Stimulated activated CD8-positive, alpha-beta memory T cell treated with anti-CD3 and anti-CD28 coated beads, Interleukin-15, amount 100 ng/mL, for 24 hours (primary cell): ENCODE results near the gene MTMR12.

Experiments used
- DNase-seq: peaks from one replicate; pipeline ENCODE4 v3.0.0-alpha.2; 2020; ENCODE audit warnings: low read depth

The MTMR12 gene

DNA sequence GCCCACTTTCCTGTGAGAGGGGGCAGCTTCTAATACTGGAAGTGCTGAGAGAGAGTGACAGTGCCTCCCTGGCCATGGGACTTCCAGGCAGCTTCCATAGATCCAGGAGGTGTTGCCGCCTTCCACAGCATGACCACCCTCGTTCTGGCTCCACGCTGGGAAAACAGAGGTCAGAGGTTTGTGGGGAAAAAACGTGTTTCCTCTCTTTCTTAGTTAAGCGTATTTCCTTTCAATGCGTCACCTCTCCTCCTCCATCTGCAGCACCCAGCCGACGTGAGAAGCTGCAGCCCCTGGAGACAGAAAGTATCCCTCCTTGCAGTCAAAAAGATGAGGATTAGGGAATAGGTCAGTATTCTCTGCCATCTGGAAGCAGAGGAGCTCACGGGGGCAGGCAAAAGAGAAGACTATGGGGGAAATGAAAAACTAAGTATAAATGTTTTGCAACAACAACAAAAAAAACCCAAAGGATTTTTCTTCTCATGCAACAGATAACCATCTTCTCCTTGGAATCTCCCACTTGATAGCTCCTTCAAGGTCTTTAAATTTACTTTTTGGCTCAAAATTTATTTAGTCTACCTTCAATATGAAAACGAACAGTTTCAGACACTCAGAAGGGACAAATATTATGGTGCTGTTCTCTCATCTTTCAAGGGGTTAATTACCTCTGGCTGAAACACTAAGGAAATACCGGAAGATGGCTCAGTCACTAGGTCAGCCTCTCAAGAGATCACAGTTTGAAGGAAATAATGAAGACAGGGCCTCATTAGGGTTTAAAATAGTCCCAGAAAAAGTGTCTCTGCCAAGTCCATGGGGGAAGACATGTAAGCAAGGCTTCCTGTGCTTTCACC, 38.0 kb downstream of the MTMR12 start:
- DNase-seq, result no peak

DNA sequence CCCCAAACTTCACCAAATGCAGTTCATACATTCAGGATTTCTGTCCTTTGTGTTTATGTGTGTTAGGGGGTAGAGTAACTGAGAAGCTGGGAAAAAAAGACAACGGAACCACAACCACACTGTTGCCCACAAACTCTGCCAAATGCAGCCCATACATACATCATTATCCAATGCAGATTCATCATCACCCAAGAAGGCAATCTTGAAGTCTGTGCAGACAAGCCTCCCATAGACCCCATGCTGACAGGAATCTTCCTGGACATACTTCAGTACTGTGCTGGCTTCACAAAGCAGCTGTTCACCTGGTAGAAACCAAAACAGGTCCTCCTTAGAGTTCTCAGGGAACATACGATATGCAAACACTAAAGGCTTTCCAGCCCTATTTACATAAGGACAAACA, 38.9 kb downstream of the MTMR12 start:
- no peak for DNase-seq

DNA sequence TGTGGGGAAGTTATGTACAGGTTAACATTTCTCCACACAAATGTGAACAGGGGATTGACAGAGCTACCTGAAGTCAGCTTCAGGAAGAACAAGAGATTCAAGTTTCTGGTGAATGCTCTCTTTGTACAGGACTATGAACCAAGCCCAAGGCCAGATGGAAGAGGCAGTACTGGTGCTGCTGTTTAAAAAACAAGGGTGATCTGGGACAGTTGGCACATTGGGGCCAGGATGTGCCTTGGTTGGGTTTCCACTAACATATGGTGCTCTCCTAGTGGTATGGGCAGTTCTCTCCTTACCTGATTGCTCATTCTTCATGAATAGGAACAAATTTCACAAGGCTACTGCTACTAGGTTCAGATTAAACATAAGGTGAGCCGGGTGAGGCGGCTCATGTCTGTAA, 40.0 kb downstream of the MTMR12 start:
- DNase-seq, result no peak

DNA sequence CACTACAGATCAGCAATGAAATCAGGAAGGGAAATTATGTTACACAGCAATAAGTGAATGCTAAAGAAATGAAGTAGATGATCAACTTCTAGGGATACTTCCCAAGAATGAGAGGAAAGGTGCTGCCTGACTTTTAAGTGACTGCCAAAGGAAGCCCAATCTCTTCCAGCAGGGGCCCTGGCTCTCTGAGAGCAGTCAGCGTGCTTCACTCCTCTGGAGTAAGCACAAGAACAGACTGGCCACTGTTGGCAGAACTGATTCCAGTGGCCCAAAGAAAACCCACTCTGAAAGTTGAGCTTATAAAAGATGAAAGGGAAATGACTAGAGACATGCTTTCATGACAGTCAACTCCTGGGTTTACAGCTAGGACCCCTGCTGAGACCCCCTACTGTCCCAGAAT, 41.8 kb downstream of the MTMR12 start:
- no peak for DNase-seq

DNA sequence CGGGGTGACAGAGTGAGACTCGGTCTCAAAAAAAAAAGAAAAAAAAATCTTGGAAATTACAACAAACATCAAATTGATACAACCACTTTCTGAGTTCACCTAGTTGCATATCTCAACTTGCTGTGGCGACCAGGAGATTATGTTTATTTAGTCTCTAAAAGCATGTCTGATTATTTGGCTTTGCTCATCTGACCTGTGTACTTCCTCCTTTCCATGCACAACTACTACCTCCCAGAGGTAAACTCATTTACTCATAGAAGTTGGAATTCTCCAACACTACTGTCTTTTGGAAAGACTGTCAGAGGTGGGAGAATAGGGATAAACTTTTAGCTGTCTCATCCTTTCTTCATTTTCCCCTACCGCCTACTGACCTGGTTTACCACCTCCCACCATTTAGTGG, 42.6 kb downstream of the MTMR12 start:
- DNase-seq, result no peak

DNA sequence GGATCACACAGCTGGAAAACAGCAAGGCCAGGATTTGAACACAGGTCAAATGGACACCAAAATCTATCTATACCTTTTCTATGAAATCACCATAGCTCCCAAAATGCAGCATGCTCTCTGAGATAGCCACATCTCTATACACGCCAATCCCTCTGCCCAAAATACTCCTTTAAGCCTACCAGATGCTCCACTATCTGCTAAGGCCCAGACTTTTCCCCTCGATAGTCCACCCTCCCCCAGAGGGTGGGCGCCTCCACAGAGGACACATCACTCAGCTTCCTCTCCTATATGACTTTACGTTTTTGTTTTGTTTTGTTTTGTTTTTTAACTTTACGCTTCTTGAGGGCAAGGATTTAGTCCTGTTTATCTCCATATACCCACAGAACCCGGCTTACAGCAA, 46.8 kb downstream of the MTMR12 start:
- DNase-seq, result no peak

DNA sequence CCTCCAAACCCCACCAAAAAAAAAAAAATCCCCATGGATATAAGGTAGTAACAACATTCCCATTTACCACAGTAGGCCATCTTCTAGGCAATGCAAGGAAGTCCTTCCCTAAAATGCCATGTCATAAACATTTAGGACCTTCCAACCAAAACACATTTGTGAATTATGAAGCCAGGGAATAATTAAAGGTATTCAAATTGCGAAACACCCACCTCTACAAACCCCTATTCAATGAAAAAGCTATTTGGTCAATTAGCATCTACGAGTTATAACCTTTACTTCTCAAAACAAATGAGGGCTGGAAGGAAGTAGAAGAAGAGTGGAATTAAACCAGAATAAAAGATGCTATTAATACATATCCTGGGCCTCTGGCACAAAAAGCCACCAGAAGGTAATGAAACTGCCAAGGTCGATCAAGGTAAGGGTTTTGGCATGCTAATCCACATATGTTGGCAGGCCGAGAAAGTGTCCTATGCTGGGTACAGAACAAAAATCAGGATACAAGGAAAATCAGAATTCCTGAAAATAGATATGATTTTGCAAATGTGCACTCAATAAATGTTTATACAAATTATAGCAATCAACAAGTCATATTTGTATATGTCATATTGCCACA, 47.7 kb downstream of the MTMR12 start:
- no peak for DNase-seq

DNA sequence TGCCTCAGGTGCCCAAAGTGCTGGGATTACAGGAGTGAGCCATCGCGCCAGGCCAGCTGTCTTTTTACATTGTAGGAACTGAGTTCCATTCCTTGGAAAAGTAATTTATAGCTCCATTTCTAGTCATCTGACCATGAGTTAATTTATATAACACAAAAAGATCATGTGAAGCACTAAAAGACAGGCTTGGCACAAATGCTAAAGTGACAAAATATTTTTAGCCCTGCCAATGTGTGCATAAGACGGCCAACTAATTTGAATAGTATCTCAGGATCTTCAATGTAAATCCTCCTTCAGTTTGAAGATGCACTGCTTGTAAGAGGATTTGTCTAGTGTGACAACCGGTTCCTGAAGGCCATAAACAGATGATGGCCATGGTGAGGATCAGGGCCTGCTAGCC, 49.1 kb downstream of the MTMR12 start:
- no peak for DNase-seq

DNA sequence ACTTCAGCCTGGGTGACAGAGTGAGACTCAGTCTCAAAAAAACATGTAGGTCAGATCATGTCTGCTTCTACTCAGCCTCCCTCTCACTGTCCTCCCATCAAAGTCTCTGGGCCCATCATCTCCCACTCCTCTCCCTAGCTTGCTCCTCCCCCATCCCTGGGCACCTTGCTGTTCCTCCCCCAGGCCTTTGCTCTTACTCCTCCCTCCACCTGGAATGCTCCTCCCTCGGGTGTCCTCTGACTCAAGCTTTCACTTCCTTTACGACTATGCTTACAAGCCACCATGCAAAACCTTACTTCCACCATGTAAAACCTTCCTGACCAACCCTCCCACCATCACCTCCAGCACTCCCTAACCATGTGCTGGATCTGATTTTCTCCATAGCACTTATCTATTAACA, 51.5 kb downstream of the MTMR12 start:
- DNase-seq, result no peak

DNA sequence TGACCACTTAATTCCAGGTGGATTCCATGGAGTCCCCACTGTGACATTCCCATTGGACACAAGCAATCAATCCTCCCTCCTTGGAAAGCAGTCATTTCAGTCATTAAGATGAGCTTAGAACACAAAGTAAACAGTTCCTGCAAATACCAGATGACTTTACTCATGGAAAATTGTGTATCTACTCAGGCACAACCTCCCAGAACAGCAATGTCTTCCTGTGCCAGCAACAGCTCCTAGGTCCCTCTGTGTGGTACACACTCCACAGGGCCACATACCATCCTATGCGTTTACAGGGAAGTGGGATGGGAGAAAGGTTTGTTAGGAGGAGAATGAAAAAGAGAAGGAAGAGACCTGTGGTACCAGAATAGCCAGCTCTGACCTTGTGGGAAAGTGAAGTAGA, 53.7 kb downstream of the MTMR12 start:
- DNase-seq, result no peak

DNA sequence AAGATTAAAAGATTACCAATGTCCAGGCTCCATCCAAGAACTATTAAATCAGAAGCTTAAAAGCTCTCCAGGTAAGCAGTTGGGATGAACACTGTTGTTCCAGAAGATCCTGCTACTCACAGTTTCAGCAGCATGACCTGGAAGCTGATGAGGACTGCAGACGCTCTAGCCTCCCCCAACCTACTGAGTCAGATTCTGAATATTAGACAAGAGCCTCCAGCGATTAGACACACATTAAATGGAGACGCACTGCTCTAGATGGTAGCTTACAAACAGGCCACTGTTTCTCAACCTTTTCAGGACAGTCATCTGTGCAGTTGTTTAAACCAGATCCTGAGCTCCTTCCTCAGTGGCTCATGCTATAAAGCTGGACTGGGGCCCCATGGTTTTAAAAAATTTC, 54.3 kb downstream of the MTMR12 start:
- no peak for DNase-seq

DNA sequence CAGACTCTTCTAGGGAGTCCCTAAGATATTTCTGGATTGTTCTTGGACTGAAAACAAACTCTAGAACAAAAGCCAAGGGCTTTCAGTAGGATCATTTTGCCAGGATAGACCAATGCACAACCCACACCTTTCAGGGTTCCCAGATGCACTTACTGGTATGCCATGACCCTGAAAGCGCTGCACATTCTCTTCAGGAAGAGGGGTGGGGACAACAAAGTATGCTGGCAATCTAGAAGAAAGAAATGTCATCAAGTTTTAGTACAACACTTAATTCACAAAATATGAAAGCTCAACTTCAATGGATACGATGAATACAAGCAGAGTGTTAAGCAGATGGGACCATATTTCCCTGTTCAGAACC, 57.2 kb downstream of the MTMR12 start:
- no peak for DNase-seq

DNA sequence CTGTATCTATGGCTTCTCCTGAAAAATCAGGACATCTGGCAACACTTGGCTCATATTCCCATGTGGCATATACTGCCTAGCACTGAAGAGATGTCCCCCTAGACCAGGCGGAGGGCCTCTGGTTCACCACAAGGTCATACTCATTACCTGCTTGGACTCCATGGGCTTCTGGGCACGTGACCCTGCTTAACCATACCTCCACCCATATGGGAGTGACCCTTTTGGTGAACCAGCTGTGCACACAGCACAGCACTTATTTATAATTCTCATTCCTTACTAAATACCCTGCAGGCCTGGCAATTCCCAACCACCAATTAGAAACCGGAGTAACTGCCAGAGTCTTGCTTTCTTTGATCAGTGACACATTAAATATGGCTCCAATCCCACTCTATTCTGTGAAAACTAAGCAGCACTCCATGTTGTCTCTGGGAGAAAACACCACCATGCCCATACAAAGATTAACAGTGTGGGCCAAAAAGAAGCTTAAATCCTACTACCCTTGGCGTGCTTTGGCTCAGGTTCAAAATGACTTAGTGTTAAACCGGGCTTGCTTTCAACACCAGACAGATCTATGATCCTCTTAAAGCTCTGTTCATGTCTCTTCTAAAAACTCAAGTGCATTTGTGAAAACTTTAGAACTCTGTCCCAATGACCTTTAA, 57.7 kb downstream of the MTMR12 start:
- no peak for DNase-seq

DNA sequence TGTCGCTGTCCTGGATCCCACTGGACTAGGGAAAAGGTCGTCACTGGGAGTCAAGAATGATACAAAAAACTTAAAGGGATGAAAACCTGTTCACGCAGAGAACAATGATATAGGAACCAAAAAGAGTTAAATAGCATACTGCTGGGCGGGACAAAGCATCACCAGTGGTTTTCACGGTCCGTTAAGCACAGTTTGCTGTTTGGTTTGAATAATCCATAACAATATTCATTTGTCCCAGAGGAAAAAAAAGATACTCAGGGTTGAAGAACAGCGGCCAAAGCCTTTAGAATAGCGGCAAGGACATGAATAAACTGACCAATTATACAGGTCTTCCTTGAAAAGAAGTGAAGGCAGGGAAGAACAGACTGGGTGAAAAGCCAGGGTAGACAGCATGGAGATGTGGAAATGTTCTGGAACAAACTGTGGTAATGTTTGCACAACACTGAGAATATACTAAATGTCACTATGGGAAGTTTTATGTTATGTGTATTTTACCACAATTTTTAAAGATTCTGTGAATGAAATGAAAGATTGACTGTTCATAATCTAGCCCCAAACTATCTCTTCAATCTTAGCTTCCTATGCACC, 60.8 kb downstream of the MTMR12 start:
- DNase-seq, result no peak

DNA sequence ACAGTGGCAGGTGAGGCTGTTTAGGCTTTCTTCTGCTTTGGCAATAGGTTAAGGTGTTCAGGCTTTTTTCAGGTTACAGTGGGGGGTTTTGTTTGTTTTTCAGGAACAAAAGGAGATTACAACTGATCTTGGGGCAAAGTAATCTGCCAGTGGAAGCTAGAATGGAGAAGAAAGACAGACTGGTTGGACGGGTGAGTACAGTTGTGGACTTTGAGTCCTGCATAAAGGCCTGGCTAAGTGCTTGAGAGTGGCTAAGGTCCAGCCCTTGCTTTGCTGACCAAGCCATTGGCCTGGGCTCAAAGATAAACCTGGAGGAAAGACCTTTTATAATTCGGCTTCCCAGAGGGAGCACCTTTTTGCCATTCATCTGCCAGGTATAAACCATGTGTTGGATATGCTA, 63.1 kb downstream of the MTMR12 start:
- no peak for DNase-seq

DNA sequence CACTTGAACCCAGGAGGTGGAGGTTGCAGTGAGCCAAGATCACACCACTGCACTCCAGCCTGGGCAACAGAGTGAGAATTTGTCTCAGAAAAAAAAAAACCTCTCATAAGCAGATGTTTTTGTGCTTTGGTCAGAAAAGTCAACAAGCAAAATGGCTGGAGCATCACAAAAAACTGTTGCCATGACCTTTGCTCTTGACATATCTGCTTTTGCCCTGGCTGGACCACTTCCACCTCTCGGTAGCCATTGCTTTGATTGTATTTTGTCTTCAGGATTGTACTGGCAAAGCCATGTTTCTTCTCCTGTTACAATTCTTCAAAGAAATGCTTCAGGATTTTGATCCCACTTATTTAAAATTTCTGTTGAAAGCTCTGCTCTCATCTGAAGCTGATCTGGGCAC, 67.0 kb downstream of the MTMR12 start:
- DNase-seq, result no peak

DNA sequence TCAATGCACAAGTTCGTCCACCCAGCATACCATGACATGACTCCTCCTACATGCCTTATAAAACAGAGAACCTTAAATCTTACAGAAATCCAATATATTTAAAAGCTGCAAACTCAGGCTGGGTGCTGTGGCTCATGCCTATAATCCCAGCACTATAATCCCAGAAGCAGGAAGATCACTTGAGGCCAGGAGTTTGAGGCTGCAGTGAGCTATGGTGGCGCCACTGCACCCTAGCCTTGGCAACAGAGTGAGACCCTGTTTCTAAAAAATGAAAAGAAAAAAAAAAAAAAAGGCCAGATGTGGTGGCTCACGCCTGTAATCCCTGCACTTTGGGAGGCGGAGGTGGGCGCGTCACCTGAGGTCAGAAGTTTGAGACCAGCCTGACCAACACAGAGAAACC, 68.7 kb downstream of the MTMR12 start:
- no peak for DNase-seq

DNA sequence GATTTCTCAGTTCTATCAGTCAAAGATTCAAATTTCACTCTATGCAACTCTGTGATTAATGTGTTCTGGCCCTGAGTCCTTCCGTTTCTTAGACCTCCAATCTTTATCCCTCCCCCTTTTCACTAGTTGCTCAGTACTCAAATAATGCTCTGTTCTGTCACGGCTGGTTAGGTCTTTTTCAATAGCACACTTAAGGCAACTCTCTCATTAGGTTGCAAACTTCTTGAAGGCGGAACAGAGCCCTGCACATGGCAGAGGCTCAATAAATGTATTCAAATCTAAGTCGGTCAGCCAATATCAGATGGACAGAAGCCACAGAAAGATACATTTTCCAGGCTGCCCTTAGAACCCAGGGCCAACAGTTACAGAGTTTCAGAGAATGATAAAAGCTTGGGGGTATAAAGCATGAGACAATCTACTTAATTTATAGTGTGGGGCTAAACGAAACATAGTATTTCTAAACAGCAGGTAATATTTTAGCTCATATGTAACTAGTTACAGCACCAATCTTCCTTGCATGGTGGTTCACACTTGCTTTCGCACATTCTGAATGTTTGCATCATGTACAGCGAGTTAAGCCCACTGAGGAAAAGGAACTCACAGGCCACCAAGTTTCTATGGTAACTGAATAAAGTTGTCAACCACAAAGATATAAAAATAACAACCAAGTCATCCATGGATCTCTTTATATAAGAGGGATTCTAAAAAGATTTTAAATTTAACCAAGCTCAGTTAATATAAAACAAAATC, 71.5 kb downstream of the MTMR12 start:
- DNase-seq, result no peak

DNA sequence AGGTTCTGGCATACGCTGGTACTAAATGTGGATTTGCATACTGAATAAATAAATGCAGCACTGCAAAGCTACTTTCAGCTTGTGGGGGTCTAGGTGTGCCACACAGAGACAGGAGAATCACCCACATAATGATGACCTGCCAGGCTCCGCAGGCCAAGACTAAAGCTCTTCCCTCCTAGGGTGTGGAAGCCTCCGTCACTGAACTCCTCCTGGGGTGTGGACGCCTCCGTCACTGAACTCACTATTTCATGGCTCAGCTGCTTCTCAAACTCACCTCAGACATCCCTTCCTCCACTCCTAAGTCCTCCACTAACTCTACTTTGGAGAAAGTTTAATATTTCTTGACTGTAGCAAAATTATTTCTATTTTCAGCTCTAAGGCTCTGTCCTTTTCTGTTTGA, 73.4 kb downstream of the MTMR12 start:
- no peak for DNase-seq

DNA sequence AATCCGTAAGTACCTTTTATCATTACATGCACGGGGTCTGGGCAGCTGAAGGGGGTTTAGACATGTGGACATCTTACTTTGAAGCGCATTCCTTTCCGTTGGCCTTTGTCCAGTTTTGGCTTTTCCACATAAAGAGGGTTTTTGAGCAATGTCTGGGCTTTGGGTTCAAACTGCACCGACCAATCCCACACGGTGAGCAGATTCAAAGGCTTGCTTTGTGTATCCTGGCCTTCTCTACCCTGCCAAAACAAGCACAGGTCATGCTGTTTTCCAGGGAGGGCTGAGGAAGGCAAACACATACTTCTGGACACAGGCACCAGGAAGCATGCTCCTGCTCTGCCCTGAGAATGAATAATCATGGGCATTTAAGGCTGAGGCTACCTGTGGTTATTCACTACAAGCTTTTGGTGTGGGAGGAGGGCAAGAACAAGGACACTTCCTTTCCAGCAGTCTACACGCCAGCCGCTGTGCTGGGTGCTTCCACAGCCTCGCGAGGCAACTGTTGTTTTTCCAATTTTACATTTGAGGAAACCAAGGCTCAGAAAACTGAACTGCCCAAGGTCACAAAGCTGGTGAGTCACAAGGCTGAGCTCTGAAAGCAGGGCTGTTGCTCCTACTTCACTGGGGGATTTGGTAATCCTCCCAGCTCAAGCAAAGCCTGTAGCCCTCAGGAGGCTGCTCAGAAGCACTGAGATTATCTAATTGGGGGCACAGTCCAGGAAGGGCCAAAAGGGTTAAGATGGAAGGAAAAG, 78.9 kb downstream of the MTMR12 start:
- no peak for DNase-seq

DNA sequence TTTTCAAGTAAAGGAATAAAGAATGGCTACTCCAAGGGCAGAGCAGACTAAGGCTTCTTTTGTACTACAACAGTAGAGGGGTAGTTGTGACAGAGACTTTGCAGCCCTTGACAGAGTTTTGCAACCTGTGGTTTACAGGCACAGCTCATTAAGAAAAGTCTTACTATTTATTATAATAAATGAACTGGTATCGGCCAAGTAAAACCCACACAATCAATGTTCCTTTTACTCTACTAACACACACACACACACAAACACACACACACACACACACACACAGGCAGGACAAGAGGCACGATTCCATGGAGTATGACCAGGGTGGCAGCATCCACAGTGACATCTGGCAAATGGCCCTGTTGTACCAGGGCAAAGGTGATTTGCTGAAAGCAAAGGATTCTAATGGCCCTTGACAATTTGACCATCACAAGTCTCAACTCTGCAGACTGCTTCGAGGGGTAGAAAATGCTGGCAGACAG, 79.5 kb downstream of the MTMR12 start:
- DNase-seq, result no peak
